ENCODE data around the gene AUH. TPM values are rescaled to one million over a fixed set of nuclear protein-coding genes. Genes with fewer than 3 reads are reported as not detected.

Gene AUH
- total and polyA plus RNA-seq, 7 donors: 9.9 to 20.6 (median 14.1) TPM

DNA sequence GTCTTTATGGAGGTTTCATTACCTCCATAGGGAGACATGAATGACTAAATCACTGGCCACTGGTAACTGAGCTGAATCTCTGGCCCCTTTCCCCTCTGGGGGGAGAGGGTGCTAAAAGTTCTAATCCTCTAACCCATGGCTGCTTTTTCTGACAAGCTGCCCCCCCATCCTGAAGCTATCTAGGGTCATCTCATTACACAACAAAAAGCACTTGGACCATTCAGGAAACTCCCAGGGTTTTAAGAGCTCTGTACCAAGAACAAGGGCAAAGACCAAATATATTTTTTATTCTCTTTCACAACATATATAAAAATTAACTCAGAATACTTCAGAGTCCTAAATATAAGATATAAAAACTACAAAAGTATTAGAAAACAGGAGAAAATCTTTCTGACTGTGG is 14.3 kb downstream of the AUH start:
- Histone ChIP-seq H3K27ac (no peak overlapping the region), H3K4me1 (peaks cover 9% of the 10 kb centered on the region), H3K9me3 (no peaks in the 10 kb centered on the region), H3K27me3 (ENCODE audit: insufficient read depth in 3 of 3, low read length in 2 of 3) (no peaks in the 10 kb centered on the region), H3K4me3 (no peak overlapping the region), H3K36me3 (ENCODE audit: insufficient read depth in 1 of 2, low read depth in 1 of 2) (peaks cover 0 to 37% of the 10 kb centered on the region in 2 donors)
- no peak for DNase-seq
- intact Hi-C loops (cut with DNase I): loop anchor here in 1 of 2 donors (10.0 kb wide), 1 partner anchor 433 kb away; no protein-coding TSS in a partner anchor
- TF ChIP-seq, protein P1, sequence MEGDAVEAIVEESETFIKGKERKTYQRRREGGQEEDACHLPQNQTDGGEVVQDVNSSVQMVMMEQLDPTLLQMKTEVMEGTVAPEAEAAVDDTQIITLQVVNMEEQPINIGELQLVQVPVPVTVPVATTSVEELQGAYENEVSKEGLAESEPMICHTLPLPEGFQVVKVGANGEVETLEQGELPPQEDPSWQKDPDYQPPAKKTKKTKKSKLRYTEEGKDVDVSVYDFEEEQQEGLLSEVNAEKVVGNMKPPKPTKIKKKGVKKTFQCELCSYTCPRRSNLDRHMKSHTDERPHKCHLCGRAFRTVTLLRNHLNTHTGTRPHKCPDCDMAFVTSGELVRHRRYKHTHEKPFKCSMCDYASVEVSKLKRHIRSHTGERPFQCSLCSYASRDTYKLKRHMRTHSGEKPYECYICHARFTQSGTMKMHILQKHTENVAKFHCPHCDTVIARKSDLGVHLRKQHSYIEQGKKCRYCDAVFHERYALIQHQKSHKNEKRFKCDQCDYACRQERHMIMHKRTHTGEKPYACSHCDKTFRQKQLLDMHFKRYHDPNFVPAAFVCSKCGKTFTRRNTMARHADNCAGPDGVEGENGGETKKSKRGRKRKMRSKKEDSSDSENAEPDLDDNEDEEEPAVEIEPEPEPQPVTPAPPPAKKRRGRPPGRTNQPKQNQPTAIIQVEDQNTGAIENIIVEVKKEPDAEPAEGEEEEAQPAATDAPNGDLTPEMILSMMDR (IDR thresholded peaks at IDR 0.05): no peak
- peak in 1 of 4 donors; percentile 47 for ATAC-seq

DNA sequence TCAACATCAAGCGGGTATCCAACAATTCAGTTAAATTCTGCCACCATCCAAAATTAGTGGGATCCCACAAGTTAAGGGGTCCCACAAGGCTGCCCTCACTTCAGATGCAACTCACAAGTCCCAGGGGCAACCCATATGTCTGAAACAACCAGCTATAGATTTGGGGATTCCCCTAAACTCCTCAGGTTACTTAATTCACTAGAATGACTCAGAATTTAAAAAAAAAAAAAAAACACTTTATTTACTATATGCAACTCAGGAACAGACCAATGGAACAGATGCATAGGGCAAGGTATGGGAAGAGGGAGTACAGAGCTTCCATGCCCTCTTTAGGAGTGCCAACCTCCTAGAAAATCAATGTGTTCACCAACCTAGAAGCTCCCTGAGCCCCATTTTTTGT is 15.1 kb downstream of the AUH start:
- H3K4me1 ChIP-seq: peaks cover 11% of the 10 kb centered on the region
- H3K27me3 ChIP-seq (ENCODE audit: insufficient read depth in 3 of 3, low read length in 2 of 3): no peaks in the 10 kb centered on the region
- H3K4me3 ChIP-seq: no peak overlapping the region
- intact Hi-C loops (cut with DNase I): loop anchor here in 1 of 2 donors (10.0 kb wide), 1 partner anchor 432 kb away; no protein-coding TSS in a partner anchor
- H3K36me3 ChIP-seq (ENCODE audit: insufficient read depth in 1 of 2, low read depth in 1 of 2): peaks cover 5 to 37% of the 10 kb centered on the region in 2 donors
- H3K27ac ChIP-seq: no peak overlapping the region
- TF ChIP-seq, protein P1 (IDR thresholded peaks at IDR 0.05): no peak
- 96 to 100% (median 97%) methylated on average over 1 of the region's 1 CpG for WGBS, 3 donors
- ATAC-seq (no peak), DNase-seq (no peak)
- H3K9me3 ChIP-seq: no peaks in the 10 kb centered on the region

DNA sequence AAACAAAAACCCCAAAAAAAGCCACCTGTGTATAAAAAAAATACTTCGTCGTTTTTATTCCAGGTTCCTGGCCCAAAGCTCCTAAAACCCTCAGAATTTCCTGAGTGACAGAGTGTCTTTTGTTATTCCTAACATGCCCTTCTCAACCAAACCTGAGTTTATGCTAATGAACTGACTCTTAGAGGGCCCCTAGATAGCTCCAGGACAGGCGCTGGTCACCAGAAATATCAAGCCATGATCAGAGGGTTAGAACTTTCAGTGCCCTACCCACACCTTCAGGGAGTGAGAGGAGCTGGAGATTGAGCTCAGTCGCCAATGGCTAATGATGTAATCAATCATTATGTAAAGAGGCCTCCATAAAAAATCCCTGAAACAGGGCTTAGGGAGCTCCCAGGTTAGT is 15.7 kb downstream of the AUH start:
- Histone ChIP-seq H3K4me1 (peaks cover 17% of the 10 kb centered on the region), H3K27ac (no peak overlapping the region), H3K36me3 (ENCODE audit: insufficient read depth in 1 of 2, low read depth in 1 of 2) (peaks cover 5 to 37% of the 10 kb centered on the region in 2 donors), H3K9me3 (no peaks in the 10 kb centered on the region), H3K27me3 (ENCODE audit: insufficient read depth in 3 of 3, low read length in 2 of 3) (no peaks in the 10 kb centered on the region), H3K4me3 (no peak overlapping the region)
- ATAC-seq (no peak), DNase-seq (no peak)
- TF ChIP-seq, protein P1 (IDR thresholded peaks at IDR 0.05): no peak
- WGBS, 3 donors: 77 to 85% (median 83%) methylated on average over 4 of the region's 4 CpGs
- intact Hi-C loops (cut with DNase I): loop anchor here in 1 of 2 donors (10.0 kb wide), 1 partner anchor 431 kb away; no protein-coding TSS in a partner anchor

DNA sequence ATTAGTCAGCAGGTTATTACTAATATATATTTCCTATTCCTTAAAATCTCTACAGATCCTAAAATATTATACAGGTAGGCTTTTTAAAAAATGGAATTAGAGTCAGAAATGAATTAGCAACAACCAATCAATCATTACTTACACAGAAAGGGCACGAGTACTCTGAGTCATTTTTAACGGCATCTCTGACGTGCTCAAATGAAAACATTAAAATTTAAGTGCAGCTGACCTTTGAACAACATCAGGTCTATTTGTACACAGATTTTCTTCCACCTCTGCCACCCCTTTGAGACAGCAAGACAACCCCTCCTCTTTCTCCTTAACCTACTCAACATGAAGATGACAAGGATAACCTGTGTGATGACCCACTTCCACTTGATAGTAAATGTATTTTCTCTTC is 19.1 kb downstream of the AUH start:
- Histone ChIP-seq H3K4me3 (no peak overlapping the region), H3K36me3 (ENCODE audit: insufficient read depth in 1 of 2, low read depth in 1 of 2) (peaks cover 7 to 23% of the 10 kb centered on the region in 2 donors), H3K9me3 (no peaks in the 10 kb centered on the region), H3K27ac (no peak overlapping the region), H3K27me3 (ENCODE audit: insufficient read depth in 3 of 3, low read length in 2 of 3) (no peaks in the 10 kb centered on the region), H3K4me1 (peaks cover 12% of the 10 kb centered on the region)
- DNase-seq: no peak
- intact Hi-C loops (cut with DNase I): loop anchor here in 1 of 2 donors (10.0 kb wide), 1 partner anchor 428 kb away; no protein-coding TSS in a partner anchor
- ATAC-seq: no peak
- WGBS, 3 donors: 93 to 95% (median 95%) methylated on average over 3 of the region's 3 CpGs
- TF ChIP-seq, protein P1 (IDR thresholded peaks at IDR 0.05): no peak

DNA sequence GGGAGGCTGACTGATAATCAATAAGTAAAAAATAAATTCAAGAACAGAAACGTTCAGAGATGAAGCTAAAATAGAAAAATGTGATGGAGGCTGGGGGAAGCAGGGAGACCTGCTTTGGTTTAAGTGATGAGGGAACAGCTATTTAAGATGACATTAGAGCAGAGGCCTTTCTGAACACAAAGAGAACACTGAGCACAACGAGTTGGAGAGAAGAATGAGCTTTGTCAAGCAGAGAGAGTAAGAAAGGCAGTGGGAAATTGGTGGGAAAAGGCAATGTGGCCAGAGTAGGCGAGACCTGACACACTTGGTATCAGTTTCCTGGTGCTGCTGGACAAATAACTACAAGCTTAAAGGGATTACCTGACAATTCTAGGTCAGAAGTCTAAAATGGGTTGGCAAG is 20.0 kb downstream of the AUH start:
- Histone ChIP-seq H3K4me1 (peaks cover 10% of the 10 kb centered on the region), H3K27ac (peak overlapping the region; percentile 7), H3K9me3 (no peaks in the 10 kb centered on the region), H3K36me3 (ENCODE audit: insufficient read depth in 1 of 2, low read depth in 1 of 2) (peaks cover 9 to 23% of the 10 kb centered on the region in 2 donors), H3K27me3 (ENCODE audit: insufficient read depth in 3 of 3, low read length in 2 of 3) (no peaks in the 10 kb centered on the region), H3K4me3 (no peak overlapping the region)
- DNase-seq: no peak
- no peak for ATAC-seq
- 68 to 77% (median 75%) methylated on average over 3 of the region's 3 CpGs for WGBS, 3 donors
- TF ChIP-seq, protein P1 (IDR thresholded peaks at IDR 0.05): no peak
- intact Hi-C loops (cut with DNase I): loop anchor here in 1 of 2 donors (10.0 kb wide), 1 partner anchor 427 kb away; no protein-coding TSS in a partner anchor

Measured in psoas muscle (tissue), 8 donors.